ENCODE measurements around the gene ASMTL.

GRCh38 chrX:1400049-1400448, 52.7 kb downstream of the ASMTL start:
- no peak for TF ChIP-seq CTCF (IDR thresholded peaks at IDR 0.05)
- no peak for TF ChIP-seq POLR2A (IDR thresholded peaks at IDR 0.05)
